Transverse colon (tissue), 4 donors: ENCODE results near the gene RTF1. TPM values are rescaled to one million over a fixed set of nuclear protein-coding genes. Genes with fewer than 3 reads are reported as not detected.

ENCODE experiments used
- DNase-seq: peaks from one replicate; pipeline ENCODE4 v3.0.0-alpha.2; 2019
- H3K27ac ChIP-seq, 4 donors: fragments of 200-600 bp; sonication (generic); 2 replicates each; pipeline ENCODE4 v1.5.1; 2016 to 2018; ENCODE audit warnings: inconsistent platforms in 4 of 4
- H3K27me3 ChIP-seq: fragments of 200-600 bp; sonication (generic); 2 replicates; pipeline ENCODE4 v1.5.1; 2017; ENCODE audit warnings: inconsistent platforms
- H3K36me3 ChIP-seq, 4 donors: fragments of 200-600 bp; sonication (generic); 2 replicates each; pipeline ENCODE4 v1.5.1; 2017 to 2019; ENCODE audit warnings: inconsistent platforms in 4 of 4
- H3K4me1 ChIP-seq, 4 donors: fragments of 200-600 bp; sonication (generic); 2 replicates each; pipeline ENCODE4 v1.5.1; 2017 to 2020; ENCODE audit warnings: inconsistent platforms in 4 of 4
- H3K4me3 ChIP-seq, 4 donors: fragments of 200-600 bp; sonication (generic); 1 replicate in 1 of 4; 2 replicates in 3 of 4; pipeline versions ENCODE4 v1.5.1 to v1.6.1; 2017 to 2019; ENCODE audit warnings: inconsistent platforms in 4 of 4
- H3K9me3 ChIP-seq, 2 donors: fragments of 200-600 bp; sonication (generic); 2 replicates each; pipeline ENCODE4 v1.5.1; 2017 to 2019; ENCODE audit warnings: inconsistent platforms in 2 of 2
- CTCF ChIP-seq, 5 experiments: fragments of 200-600 bp in 3 of 5; fragments of 450-650 bp in 2 of 5; sonication (generic) in 3 of 5; IDR thresholded peaks; 1 replicate in 2 of 5; 2 replicates in 3 of 5; pipeline ENCODE4 v1.5.1; 2016 to 2017; ENCODE audit warnings: antibody characterized with exemption in 5 of 5, inconsistent platforms in 3 of 5, mild to moderate bottlenecking in 2 of 5, moderate library complexity in 1 of 5
- EP300 ChIP-seq: sonication (generic); formaldehyde crosslinking; IDR thresholded peaks from one replicate; pipeline ENCODE4 v1.6.1; 2017; ENCODE audit warnings: antibody characterized with exemption, low read depth
- POLR2A ChIP-seq: fragments of 450-650 bp; IDR thresholded peaks from one replicate; pipeline ENCODE4 v1.6.1; 2016; ENCODE audit warnings: antibody characterized with exemption, mild to moderate bottlenecking, moderate library complexity
- POLR2AphosphoS5 ChIP-seq, 3 donors: sonication (generic); formaldehyde crosslinking; IDR thresholded peaks; one replicate each; pipeline ENCODE4 v1.6.1; 2016; ENCODE audit warnings: antibody characterized with exemption in 3 of 3
- WGBS, 2 donors: methylation state at CpG; one replicate each; pipeline ENCODE4 v1.1.5; 2018; ENCODE audit warnings: low coverage in 1 of 2; 5-methylcytosine and 5-hydroxymethylcytosine counted together
- in situ Hi-C, 4 donors: fragments of 200-750 bp; cut with MboI; loops; one replicate each; pipeline versions ENCODE4 v1.15.0 to v1.15.1; 2017; ENCODE audit warnings: low sequenced_read_pairs in 3 of 4, low pct_ligation_motif_present in 1 of 4, low pct_unique_long_range_greater_than_20kb in 1 of 4
- intact Hi-C: fragments of 100-400 bp; cut with DNase I; formaldehyde crosslinking; loops from one replicate; pipeline ENCODE4 v1.15.1; 2023; ENCODE audit warnings: low total_unique reads
- total RNA-seq, 4 donors: library from RNA; depleted of rRNA; stranded (reverse); fragments of >200 nt; gene quantifications; one replicate each; pipeline ENCODE4 v1.1.0, GENCODE V29; 2016

RTF1 gene
- total RNA-seq, 4 donors from 2014 or later: 10.7 to 23.2 (median 17.6) TPM

DNA sequence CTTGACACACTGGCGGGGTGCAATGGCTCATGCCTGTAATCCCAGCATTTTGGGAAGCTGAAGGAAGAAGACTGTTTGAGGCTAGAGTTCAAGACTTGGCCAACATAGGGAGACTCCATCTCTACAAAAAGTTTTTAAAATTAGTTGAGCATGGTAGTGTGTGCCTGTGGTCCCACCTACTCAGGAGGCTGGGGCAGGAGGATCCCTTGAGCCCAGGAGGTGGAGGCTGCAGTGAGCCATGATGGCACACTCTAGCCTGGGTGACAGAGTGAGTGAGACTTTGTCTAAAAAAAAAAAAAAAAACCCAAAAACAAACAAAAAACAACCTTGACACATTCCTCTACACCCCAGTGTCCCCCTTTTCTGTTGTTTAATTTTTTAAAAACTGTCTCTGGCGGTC lies 72.7 kb downstream of the RTF1 start:
- peaks cover 5% of the 10 kb centered on the region for H3K27me3 ChIP-seq
- peaks cover 13 to 19% (median 16%) of the 10 kb centered on the region in 4 donors for H3K4me1 ChIP-seq
- in situ Hi-C loops: no loop called here
- H3K9me3 ChIP-seq: no peaks in the 10 kb centered on the region
- no peak for TF ChIP-seq POLR2A
- TF ChIP-seq CTCF (IDR thresholded peaks at IDR 0.05): no peak
- 85 to 95% methylated on average over 2 of the region's 2 CpGs for WGBS, 2 donors
- H3K36me3 ChIP-seq: no peaks in the 10 kb centered on the region
- DNase-seq: no peak
- no peak overlapping the region for H3K4me3 ChIP-seq
- no peak overlapping the region for H3K27ac ChIP-seq
- intact Hi-C loops: no loop called here

DNA sequence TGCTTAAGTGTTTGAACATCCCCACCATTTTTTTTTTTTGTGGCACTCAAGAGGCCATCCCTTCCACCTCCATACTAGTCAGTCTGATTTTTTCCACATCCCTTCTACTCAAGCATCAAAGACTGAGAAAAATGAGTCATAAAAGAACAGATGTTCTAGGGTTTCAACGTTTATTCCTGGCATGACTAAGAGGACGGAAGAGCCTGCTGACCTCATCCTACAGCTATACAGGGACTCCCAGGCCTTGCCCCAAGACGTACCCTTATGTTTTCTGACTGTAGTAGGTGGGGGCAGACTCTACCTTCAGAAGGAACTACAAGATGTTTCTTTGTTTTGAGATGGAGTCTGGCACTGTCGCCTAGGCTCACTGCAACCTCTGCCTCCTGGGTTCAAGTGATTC lies 73.5 kb downstream of the RTF1 start:
- in situ Hi-C loops: no loop called here
- Histone ChIP-seq H3K9me3 (no peaks in the 10 kb centered on the region), H3K4me1 (peaks cover 13 to 25% (median 23%) of the 10 kb centered on the region in 4 donors), H3K27me3 (peaks cover 12% of the 10 kb centered on the region), H3K36me3 (no peaks in the 10 kb centered on the region), H3K4me3 (no peak overlapping the region), H3K27ac (no peak overlapping the region)
- WGBS, 2 donors: 39% methylated on average over 4 of the region's 4 CpGs; no CpG with 5 or more reads in 1 of the 2 donors
- DNase-seq: no peak
- intact Hi-C loops: no loop called here
- TF ChIP-seq POLR2A (no peak), POLR2AphosphoS5 (IDR thresholded peaks at IDR 0.05) (no peak), EP300 (no peak), CTCF (IDR thresholded peaks at IDR 0.05) (no peak)

DNA sequence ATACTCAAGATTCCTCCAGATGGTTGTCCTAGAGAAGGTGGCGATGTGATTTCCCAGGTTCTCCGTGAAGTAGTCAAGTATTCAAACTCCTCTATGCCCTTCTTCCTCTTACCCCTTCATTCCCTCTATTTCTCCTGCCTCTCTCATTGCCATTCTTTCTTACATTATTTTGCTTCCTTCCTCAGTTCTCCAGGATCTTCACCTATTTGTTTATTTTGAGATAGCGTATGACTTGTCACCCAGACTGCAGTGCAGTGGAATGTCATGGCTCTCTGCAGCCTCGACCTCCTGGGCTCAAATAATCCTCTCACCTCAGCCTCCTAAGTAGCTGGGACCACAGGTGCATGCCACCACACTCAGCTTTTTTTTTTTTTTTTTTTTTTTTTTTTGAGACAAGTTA lies 75.0 kb downstream of the RTF1 start:
- H3K4me3 ChIP-seq: no peak overlapping the region
- H3K9me3 ChIP-seq: no peaks in the 10 kb centered on the region
- in situ Hi-C loops (no loop called here), intact Hi-C loops (no loop called here)
- no peak for DNase-seq
- TF ChIP-seq POLR2AphosphoS5 (IDR thresholded peaks at IDR 0.05) (no peak), EP300 (no peak), POLR2A (no peak), CTCF (IDR thresholded peaks at IDR 0.05) (no peak)
- peaks cover 19% of the 10 kb centered on the region for H3K27me3 ChIP-seq
- H3K27ac ChIP-seq: no peak overlapping the region
- H3K36me3 ChIP-seq: no peaks in the 10 kb centered on the region
- 79% methylated on average over 4 of the region's 4 CpGs; no CpG with 5 or more reads in 1 of the 2 donors for WGBS, 2 donors
- peaks cover 13 to 34% (median 32%) of the 10 kb centered on the region in 4 donors for H3K4me1 ChIP-seq

- Histone ChIP-seq H3K27me3 (peaks cover 19% of the 10 kb centered on the region), H3K4me1 (peaks cover 13 to 34% (median 32%) of the 10 kb centered on the region in 4 donors), H3K4me3 (peak overlapping the region; percentile 39 to 63 (median 50)), H3K27ac (peak overlapping the region; percentile 81 to 94 (median 90)), H3K9me3 (no peaks in the 10 kb centered on the region), H3K36me3 (no peaks in the 10 kb centered on the region)
- DNase-seq: no peak
- in situ Hi-C loops: no loop called here
- TF ChIP-seq EP300: no peak
- no peak for TF ChIP-seq POLR2AphosphoS5 (IDR thresholded peaks at IDR 0.05)
- TF ChIP-seq CTCF (IDR thresholded peaks at IDR 0.05): no peak
- TF ChIP-seq POLR2A: no peak
- WGBS, 2 donors: 10% methylated on average over 15 of the region's 15 CpGs; no CpG with 5 or more reads in 1 of the 2 donors
- intact Hi-C loops: no loop called here
These were observed 75.8 kb downstream of the RTF1 start for GRCh38 chr15:41492597-41493204.
